H1 (cell line): ENCODE results near the gene DSTYK.

Experiments used
- ATF3 ChIP-seq: IDR thresholded peaks from 2 replicates; pipeline ENCODE4 v1.6.1; 2011; ENCODE audit warnings: low read depth, mild to moderate bottlenecking, low read length; ENCODE audit not compliant: insufficient read depth
- CBX8 ChIP-seq: fragments of 300-800, 300-1000 bp; sonication (generic); IDR thresholded peaks from 2 replicates; pipeline ENCODE4 v1.7.1; 2016; ENCODE audit warnings: low read depth, low read length, borderline replicate concordance
- CTCF ChIP-seq, 3 experiments: IDR thresholded peaks; 1 replicate in 2 of 3; 2 replicates in 1 of 3; pipeline versions ENCODE4 v1.5.1 to v1.6.1; 2011; ENCODE audit warnings: low read length in 3 of 3, mild to moderate bottlenecking in 3 of 3, inconsistent platforms in 2 of 3, low read depth in 1 of 3, moderate library complexity in 1 of 3; ENCODE audit not compliant: insufficient read depth in 1 of 3; ENCODE audit errors: control extremely low read depth in 1 of 3
- POLR2A ChIP-seq, 2 experiments: IDR thresholded peaks; 1 replicate in 1 of 2; 2 replicates in 1 of 2; pipeline ENCODE4 v1.6.1; 2011; ENCODE audit warnings: low read depth in 2 of 2, low read length in 2 of 2, mild to moderate bottlenecking in 2 of 2; ENCODE audit errors: control extremely low read depth in 1 of 2
- RAD21 ChIP-seq, 2 experiments: IDR thresholded peaks in 1 of 2; conservative IDR thresholded peaks in 1 of 2; 2 replicates each; pipeline ENCODE4 v1.6.1; 2011; ENCODE audit warnings: low read depth in 2 of 2, low read length in 2 of 2, improper control_type of control experiment in 1 of 2, inconsistent platforms in 1 of 2, mild to moderate bottlenecking in 1 of 2, moderate library complexity in 1 of 2
- RNF2 ChIP-seq: fragments of 200-900, 300-1000 bp; sonication (generic); IDR thresholded peaks from 2 replicates; pipeline ENCODE4 v1.7.1; 2016; ENCODE audit warnings: borderline replicate concordance, low read depth, mild to moderate bottlenecking, antibody characterized with exemption, low read length; ENCODE audit not compliant: poor library complexity, severe bottlenecking; ENCODE audit errors: missing control alignments

GRCh38 chr1:205127646-205128045, 83.9 kb downstream of the DSTYK start:
- TF ChIP-seq POLR2A (IDR thresholded peaks at IDR 0.05; ENCODE audit: control extremely low read depth in 1 of 2, low read depth in 2 of 2, low read length in 2 of 2): no peak
- TF ChIP-seq RNF2: no peak
- no peak for TF ChIP-seq CTCF (IDR thresholded peaks at IDR 0.05; ENCODE audit: control extremely low read depth in 1 of 3, insufficient read depth in 1 of 3, low read depth in 1 of 3, low read length in 3 of 3)
- TF ChIP-seq ATF3: no peak
- no peak for TF ChIP-seq CBX8
- no peak for TF ChIP-seq RAD21 (IDR thresholded peaks at IDR 0.05 in 1 of 2, conservative IDR thresholded peaks at IDR 0.05 in 1 of 2; ENCODE audit: low read depth in 2 of 2, low read length in 2 of 2)
